A549 (cell line): ENCODE measurements around the gene DPYSL4. TPM values are rescaled to one million over a fixed set of nuclear protein-coding genes. Genes with fewer than 3 reads are reported as not detected.

Experiments used
- ATAC-seq, 2 experiments: fragments of 200-7000 bp in 1 of 2; fragments of >200 bp in 1 of 2; cut with Nextera tagmentation in 1 of 2; cut with Tn5 transposase in 1 of 2; 3 replicates each; pipeline versions ENCODE4 v1.8.0 to v1.9.1; 2018 to 2020; ENCODE audit warnings: mild to moderate bottlenecking in 1 of 2, moderate library complexity in 1 of 2
- CTCF ChIA-PET: fragments of 300-600 bp; sonication (Branson Sonifier 250); formaldehyde crosslinking; extraction: SDS; loops from one replicate; lab custom pipeline; 2021; ENCODE audit warnings: antibody characterized with exemption, inconsistent platforms; lab: Yijun Ruan, JAX
- POLR2A ChIA-PET: fragments of 350-600 bp; formaldehyde crosslinking; extraction: SDS; loops from one replicate; lab custom pipeline; 2021; ENCODE audit warnings: antibody characterized with exemption, inconsistent platforms; lab: Yijun Ruan, JAX
- DNase-seq, 2 experiments: peaks; one replicate each; pipeline versions ENCODE4 v3.0.0 to v3.0.0-alpha.2; 2011 to 2016; ENCODE audit warnings: low read depth in 1 of 2, low spot score in 1 of 2
- FAIRE-seq: peaks from 2 replicates; lab custom pipeline; 2011; peaks lifted over from hg19 to GRCh38; lab: Jason Lieb, UNC
- H3K27ac ChIP-seq, 2 experiments: fragments of >200 bp; sonication (Bioruptor Twin); formaldehyde crosslinking; 3 replicates each; pipeline ENCODE4 v1.5.1; 2016 to 2017
- H3K4me1 ChIP-seq: fragments of >200 bp; sonication (Bioruptor Twin); formaldehyde crosslinking; 3 replicates; pipeline ENCODE4 v1.6.1; 2016
- H3K4me2 ChIP-seq: fragments of >200 bp; sonication (Bioruptor Twin); formaldehyde crosslinking; 3 replicates; pipeline ENCODE4 v1.6.1; 2016
- H3K4me3 ChIP-seq: fragments of >200 bp; sonication (Bioruptor Twin); formaldehyde crosslinking; 3 replicates; pipeline ENCODE4 v1.5.1; 2016
- H3K9me3 ChIP-seq: fragments of >200 bp; sonication (Bioruptor Twin); formaldehyde crosslinking; 3 replicates; pipeline ENCODE4 v1.6.1; 2016
- CEBPB ChIP-seq, 2 experiments: fragments of >200 bp in 1 of 2; sonication (Bioruptor Twin) in 1 of 2; formaldehyde crosslinking in 1 of 2; IDR thresholded peaks; 2 replicates each; pipeline ENCODE4 v1.6.1; 2012 to 2016
- EHF ChIP-seq: fragments of 250-450 bp; sonication (Bioruptor Pico); IDR thresholded peaks from 2 replicates; pipeline ENCODE4 v1.5.0; 2020; ENCODE audit warnings: mild to moderate bottlenecking
- FOXS1 ChIP-seq: fragments of 250-450 bp; sonication (Bioruptor Pico); IDR thresholded peaks from 2 replicates; pipeline ENCODE4 v1.5.0; 2020; ENCODE audit warnings: mild to moderate bottlenecking, moderate library complexity
- HES2 ChIP-seq: fragments of >200 bp; sonication (Bioruptor Twin); formaldehyde crosslinking; IDR thresholded peaks from 2 replicates; pipeline ENCODE4 v1.6.1; 2016
- HOXA7 ChIP-seq: fragments of 250-450 bp; sonication (Bioruptor Pico); IDR thresholded peaks from 2 replicates; pipeline ENCODE4 v1.5.0; 2020; ENCODE audit warnings: mild to moderate bottlenecking, moderate library complexity
- HOXB5 ChIP-seq: fragments of 250-450 bp; sonication (Bioruptor Pico); IDR thresholded peaks from 2 replicates; pipeline ENCODE4 v1.5.0; 2020; ENCODE audit warnings: mild to moderate bottlenecking, moderate library complexity
- JUN ChIP-seq, 2 experiments: fragments of >200 bp; sonication (Bioruptor Twin); formaldehyde crosslinking; IDR thresholded peaks; 2 replicates in 1 of 2; 3 replicates in 1 of 2; pipeline ENCODE4 v1.6.1; 2016 to 2017
- MAX ChIP-seq: IDR thresholded peaks from 2 replicates; pipeline ENCODE4 v1.6.1; 2012
- MAZ ChIP-seq: fragments of 150-350 bp; IDR thresholded peaks from 2 replicates; pipeline ENCODE4 v1.6.1; 2014; ENCODE audit warnings: antibody characterized with exemption, low read depth, low read length, borderline replicate concordance
- MYC ChIP-seq: IDR thresholded peaks from 2 replicates; pipeline ENCODE4 v1.6.1; 2012; ENCODE audit warnings: mild to moderate bottlenecking, inconsistent platforms, low read length, improper control_type of control experiment, borderline replicate concordance
- NFE2L2 ChIP-seq: fragments of 150-350 bp; conservative IDR thresholded peaks from 2 replicates; pipeline ENCODE4 v1.6.1; 2014; ENCODE audit warnings: low read length
- POLR2A ChIP-seq: IDR thresholded peaks from 2 replicates; pipeline ENCODE4 v1.6.1; 2012; ENCODE audit warnings: mild to moderate bottlenecking, low read length
- POLR2AphosphoS2 ChIP-seq: conservative IDR thresholded peaks from 2 replicates; pipeline ENCODE4 v1.6.1; 2012; ENCODE audit warnings: low read length, improper control_type of control experiment, inconsistent platforms
- RCOR1 ChIP-seq: fragments of 150-350 bp; IDR thresholded peaks from 2 replicates; pipeline ENCODE4 v1.6.1; 2014; ENCODE audit warnings: antibody characterized with exemption, low read length, low read depth
- RFX5 ChIP-seq: fragments of 450-650 bp; IDR thresholded peaks from 2 replicates; pipeline ENCODE4 v1.7.1; 2014; ENCODE audit warnings: antibody characterized with exemption, mild to moderate bottlenecking, moderate library complexity
- SMC3 ChIP-seq: fragments of >200 bp; sonication (Bioruptor Twin); formaldehyde crosslinking; IDR thresholded peaks from 3 replicates; pipeline ENCODE4 v1.6.1; 2018; ENCODE audit warnings: inconsistent platforms
- ZFP36 ChIP-seq: fragments of 450-650 bp; IDR thresholded peaks from 2 replicates; pipeline ENCODE4 v1.6.1; 2014; ENCODE audit warnings: borderline replicate concordance; ENCODE audit not compliant: partially characterized antibody
- ZNF302 ChIP-seq: fragments of 250-450 bp; sonication (Bioruptor Pico); IDR thresholded peaks from 2 replicates; pipeline ENCODE4 v1.9.0; 2021; ENCODE audit warnings: inconsistent platforms, mild to moderate bottlenecking, moderate library complexity
- ZSCAN20 ChIP-seq: fragments of 250-450 bp; sonication (Bioruptor Pico); IDR thresholded peaks from 2 replicates; pipeline ENCODE4 v1.8.0; 2022; ENCODE audit warnings: mild to moderate bottlenecking, moderate library complexity
- WGBS: methylation state at CpG from one replicate; pipeline ENCODE4 v1.1.6; 2017; ENCODE audit errors: missing lambda C conversion rate; 5-methylcytosine and 5-hydroxymethylcytosine counted together
- polyA plus RNA-seq, 4 experiments: library from polyadenylated mRNA; depleted of rRNA in 3 of 4; stranded (reverse); fragments of >200 nt; fragmentation: RNase III in 1 of 4; extraction: RNeasy Plus Mini Kit Qiagen cat#74134 plus additional on column Dnase treatment in 1 of 4; gene quantifications; 2 replicates in 3 of 4; 3 replicates in 1 of 4; pipeline ENCODE4 v1.2.3, GENCODE V29; 2011 to 2017
- TF ChIP-seq, protein P1 (sequence below): fragments of 150-350 bp; IDR thresholded peaks from 2 replicates; pipeline ENCODE4 v1.6.1; 2014; ENCODE audit warnings: low read depth, mild to moderate bottlenecking, low read length
- TF ChIP-seq, protein P2 (sequence below): fragments of 450-650 bp; IDR thresholded peaks from 2 replicates; pipeline ENCODE4 v1.6.1; 2014; ENCODE audit warnings: antibody characterized with exemption
- TF ChIP-seq, protein P3 (sequence below): fragments of >200 bp; sonication (Bioruptor Twin); formaldehyde crosslinking; IDR thresholded peaks from 3 replicates; pipeline ENCODE4 v1.6.1; 2016

Gene DPYSL4
- polyA plus RNA-seq, 2 of the 4 experiments (the other 2 are of a cell fraction) = 2.9 to 14.1 TPM

DNA sequence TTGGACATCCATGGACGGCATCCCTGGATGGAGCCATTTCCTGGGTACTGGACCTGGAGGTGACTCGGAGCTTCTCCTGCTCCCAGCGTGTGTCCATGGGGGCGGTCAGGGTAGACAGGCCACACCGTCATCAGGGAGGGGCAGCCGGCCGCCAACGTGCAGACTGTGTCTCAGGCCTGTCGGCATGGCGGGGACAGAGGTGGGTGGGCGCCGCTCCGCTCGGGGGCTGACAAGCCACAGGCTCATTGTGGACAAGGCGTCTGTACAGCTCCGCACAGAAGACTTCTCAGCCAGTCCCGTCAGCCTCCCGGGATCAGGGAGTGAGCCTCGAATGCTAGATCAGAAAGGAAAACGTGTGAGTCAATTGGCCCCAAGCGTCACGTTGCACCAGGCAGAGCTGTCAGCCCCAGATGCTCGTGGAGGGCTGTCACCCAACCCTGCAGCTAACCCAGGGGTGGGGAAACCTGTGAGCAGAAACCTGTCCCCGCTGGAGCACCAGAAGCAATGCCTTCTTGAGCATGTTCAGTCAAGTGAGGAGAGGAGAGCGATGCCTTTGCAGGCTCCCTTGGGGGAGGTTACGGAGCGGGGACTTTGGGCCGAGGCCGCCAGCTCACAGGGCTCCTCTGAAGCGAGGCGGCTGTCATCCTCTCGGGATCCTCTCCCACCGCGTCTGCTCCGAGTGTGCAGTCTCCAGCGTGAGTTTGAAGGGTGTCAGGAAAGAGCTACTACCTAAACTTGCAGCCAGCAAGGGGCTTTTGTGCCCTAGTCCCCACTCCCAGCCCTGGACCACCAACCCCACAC, 16.0 kb upstream of the DPYSL4 start:
- ChIA-PET POLR2A (no interaction called here), CTCF (interaction anchor here (0.5 to 1.2 kb wide), 3 partner anchors 27 to 148 kb away, joined by 3 read pairs; no protein-coding TSS in a partner anchor)
- no peak overlapping the region for H3K4me2 ChIP-seq
- FAIRE-seq (no peak), ATAC-seq (peak in 1 of 2 experiments; percentile 5; a peak in 2 of 6 replicates), DNase-seq (no peak)
- 84% methylated on average over 32 of the region's 36 CpGs for WGBS
- H3K4me1 ChIP-seq = peaks cover 6% of the 10 kb centered on the region
- H3K4me3 ChIP-seq = no peak overlapping the region
- TF ChIP-seq RFX5 (no peak), SMC3 (no peak), NFE2L2 (no peak), ZNF302 (CRISPR knock-in tag) (no peak), RCOR1 (no peak), MAZ (no peak)
- TF ChIP-seq, protein P1, sequence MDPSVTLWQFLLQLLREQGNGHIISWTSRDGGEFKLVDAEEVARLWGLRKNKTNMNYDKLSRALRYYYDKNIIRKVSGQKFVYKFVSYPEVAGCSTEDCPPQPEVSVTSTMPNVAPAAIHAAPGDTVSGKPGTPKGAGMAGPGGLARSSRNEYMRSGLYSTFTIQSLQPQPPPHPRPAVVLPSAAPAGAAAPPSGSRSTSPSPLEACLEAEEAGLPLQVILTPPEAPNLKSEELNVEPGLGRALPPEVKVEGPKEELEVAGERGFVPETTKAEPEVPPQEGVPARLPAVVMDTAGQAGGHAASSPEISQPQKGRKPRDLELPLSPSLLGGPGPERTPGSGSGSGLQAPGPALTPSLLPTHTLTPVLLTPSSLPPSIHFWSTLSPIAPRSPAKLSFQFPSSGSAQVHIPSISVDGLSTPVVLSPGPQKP = no peak
- H3K9me3 ChIP-seq = no peaks in the 10 kb centered on the region
- H3K27ac ChIP-seq = no peak overlapping the region

- Histone ChIP-seq H3K4me2 (no peak overlapping the region), H3K4me3 (no peak overlapping the region), H3K9me3 (no peaks in the 10 kb centered on the region), H3K27ac (no peak overlapping the region), H3K4me1 (peaks cover 19% of the 10 kb centered on the region)
- CTCF ChIA-PET = no interaction called here
- ATAC-seq (peak; percentile 33 to 44), FAIRE-seq (no peak), DNase-seq (no peak)
- POLR2A ChIA-PET = no interaction called here
- 84% methylated on average over 26 of the region's 26 CpGs for WGBS
- TF ChIP-seq MYC (no peak), JUN (IDR thresholded peaks at IDR 0.05) (no peak), MAX (no peak)
Observed at GRCh38 chr10:132172091-132173066, 14.4 kb upstream of the DPYSL4 start.

DNA sequence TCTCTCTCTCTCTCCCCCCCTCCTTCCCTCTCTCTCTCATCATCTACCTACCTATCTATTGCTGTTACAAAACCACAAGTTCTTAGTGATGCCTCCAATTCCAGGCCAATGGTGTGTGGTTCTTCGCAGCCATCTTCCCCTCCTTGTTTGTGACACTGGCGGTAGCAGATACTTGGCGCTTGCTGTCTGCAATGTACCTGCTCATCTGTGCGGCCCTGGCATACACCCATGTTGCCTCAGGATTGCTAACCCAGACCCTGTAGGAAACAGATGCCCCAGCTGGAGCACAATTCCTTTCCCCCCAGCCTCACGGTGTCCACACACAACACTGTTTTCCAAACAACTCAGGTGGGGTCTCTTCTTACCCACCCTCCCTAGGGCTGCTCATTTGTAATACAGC, 13.6 kb upstream of the DPYSL4 start:
- WGBS = 93% methylated on average over 5 of the region's 5 CpGs
- ChIA-PET POLR2A (no interaction called here), CTCF (no interaction called here)
- Histone ChIP-seq H3K4me1 (peaks cover 19% of the 10 kb centered on the region), H3K27ac (no peak overlapping the region), H3K9me3 (no peaks in the 10 kb centered on the region), H3K4me2 (no peak overlapping the region), H3K4me3 (no peak overlapping the region)
- ATAC-seq (no peak), FAIRE-seq (no peak), DNase-seq (no peak)
- TF ChIP-seq ZSCAN20 = no peak
- TF ChIP-seq MYC = no peak
- TF ChIP-seq RCOR1 = no peak
- no peak for TF ChIP-seq HOXB5
- no peak for TF ChIP-seq ZFP36

DNA sequence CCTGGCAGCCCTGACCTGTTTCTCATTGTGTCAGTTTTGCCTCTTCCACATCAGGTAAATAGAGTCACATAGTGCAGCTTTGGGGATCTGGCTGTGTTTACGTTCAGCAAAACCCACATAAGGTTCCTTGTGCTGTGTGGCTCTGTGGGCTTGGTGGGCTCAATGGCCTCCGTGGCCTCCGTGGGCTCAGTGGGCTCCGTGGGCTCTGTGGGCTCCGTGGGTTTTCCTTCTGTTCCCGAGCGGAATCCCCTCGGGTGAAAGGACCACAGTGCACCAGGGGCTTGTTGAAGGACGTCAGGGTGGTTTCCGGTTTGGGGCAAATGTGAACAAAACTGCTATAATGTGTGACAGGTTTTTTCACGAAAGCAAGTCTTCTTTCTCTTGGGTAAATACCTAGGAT, 12.5 kb upstream of the DPYSL4 start:
- 85% methylated on average over 11 of the region's 11 CpGs for WGBS
- no peak overlapping the region for H3K4me2 ChIP-seq
- CTCF ChIA-PET = no interaction called here
- H3K4me3 ChIP-seq = no peak overlapping the region
- DNase-seq = no peak
- FAIRE-seq = no peak
- ATAC-seq = no peak
- no peak overlapping the region for H3K27ac ChIP-seq
- no peaks in the 10 kb centered on the region for H3K9me3 ChIP-seq
- H3K4me1 ChIP-seq = peaks cover 24% of the 10 kb centered on the region
- POLR2A ChIA-PET = no interaction called here
- TF ChIP-seq FOXS1 = no peak
- TF ChIP-seq HOXB5 = no peak
- TF ChIP-seq HOXA7 = no peak
- TF ChIP-seq SMC3 = no peak
- TF ChIP-seq POLR2A = no peak
- TF ChIP-seq POLR2AphosphoS2 = no peak
- no peak for TF ChIP-seq HES2
- TF ChIP-seq ZSCAN20 = no peak
- TF ChIP-seq, protein P2, sequence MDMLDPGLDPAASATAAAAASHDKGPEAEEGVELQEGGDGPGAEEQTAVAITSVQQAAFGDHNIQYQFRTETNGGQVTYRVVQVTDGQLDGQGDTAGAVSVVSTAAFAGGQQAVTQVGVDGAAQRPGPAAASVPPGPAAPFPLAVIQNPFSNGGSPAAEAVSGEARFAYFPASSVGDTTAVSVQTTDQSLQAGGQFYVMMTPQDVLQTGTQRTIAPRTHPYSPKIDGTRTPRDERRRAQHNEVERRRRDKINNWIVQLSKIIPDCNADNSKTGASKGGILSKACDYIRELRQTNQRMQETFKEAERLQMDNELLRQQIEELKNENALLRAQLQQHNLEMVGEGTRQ = no peak
- TF ChIP-seq, protein P3, sequence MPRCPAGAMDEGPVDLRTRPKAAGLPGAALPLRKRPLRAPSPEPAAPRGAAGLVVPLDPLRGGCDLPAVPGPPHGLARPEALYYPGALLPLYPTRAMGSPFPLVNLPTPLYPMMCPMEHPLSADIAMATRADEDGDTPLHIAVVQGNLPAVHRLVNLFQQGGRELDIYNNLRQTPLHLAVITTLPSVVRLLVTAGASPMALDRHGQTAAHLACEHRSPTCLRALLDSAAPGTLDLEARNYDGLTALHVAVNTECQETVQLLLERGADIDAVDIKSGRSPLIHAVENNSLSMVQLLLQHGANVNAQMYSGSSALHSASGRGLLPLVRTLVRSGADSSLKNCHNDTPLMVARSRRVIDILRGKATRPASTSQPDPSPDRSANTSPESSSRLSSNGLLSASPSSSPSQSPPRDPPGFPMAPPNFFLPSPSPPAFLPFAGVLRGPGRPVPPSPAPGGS = no peak
- TF ChIP-seq EHF (CRISPR knock-in tag) = no peak
- no peak for TF ChIP-seq ZNF302 (CRISPR knock-in tag)
- TF ChIP-seq RCOR1 = no peak
- no peak for TF ChIP-seq ZFP36
- no peak for TF ChIP-seq CEBPB (IDR thresholded peaks at IDR 0.05)
